ENCODE data around the gene WDR27.

Gene WDR27

DNA sequence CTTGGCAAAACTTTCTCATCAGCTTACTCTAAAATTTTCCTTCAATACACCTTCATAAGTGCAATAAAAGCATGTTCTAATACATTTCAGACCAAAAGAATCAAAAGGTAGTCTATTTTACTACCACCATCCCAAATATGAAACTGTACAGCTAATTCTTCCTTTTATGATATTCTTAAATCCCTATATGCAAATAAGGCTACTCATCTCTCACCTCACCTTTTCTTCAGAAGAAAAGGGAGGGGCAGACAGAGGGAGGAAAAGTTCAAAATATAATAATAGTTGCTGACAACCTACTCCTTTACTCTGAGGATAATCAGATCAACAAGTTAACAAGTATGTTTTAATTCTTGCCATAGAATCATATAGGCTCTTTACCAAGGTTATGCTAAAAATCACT is 7.5 kb upstream of the WDR27 start:
- no peak for DNase-seq

DNA sequence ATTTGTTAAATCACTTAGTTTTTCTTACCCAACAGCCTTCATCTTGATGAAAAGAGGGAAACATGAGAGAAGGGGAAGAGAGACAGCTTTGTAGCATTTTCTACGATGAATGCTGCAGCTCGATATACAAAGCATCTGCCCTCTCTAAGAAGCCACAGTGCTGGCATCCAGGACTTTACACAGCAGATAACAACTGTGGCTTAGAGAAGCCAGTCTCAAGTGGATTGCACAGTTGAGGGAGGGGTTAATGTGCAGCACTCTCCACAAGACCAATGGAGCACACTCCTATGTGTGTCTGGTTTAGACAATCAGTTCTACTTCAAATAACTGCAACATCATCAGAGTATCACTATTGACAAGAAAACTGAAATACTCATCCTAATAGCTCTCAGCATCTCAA is 5.9 kb upstream of the WDR27 start:
- peak; percentile 45 for DNase-seq

DNA sequence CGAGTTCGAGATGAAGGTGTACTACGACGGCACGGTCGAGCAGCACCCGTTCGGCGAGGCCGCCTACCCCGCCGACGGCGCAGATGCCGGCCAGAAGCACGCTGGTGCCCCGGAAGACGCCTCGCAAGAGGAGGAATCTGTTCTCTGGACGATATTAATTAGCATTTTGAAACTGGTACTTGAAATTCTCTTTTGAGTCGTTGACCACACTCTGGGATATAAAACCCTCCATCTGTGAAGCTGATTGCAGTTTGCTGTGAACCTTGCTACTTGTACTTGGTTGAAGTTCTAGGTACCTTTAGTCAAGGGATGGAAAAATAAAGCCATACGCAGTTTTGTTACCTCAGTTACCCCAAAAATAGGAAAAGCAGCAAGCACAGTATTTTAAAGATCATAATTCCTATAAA is 1.0 kb upstream of the WDR27 start:
- no peak for DNase-seq

DNA sequence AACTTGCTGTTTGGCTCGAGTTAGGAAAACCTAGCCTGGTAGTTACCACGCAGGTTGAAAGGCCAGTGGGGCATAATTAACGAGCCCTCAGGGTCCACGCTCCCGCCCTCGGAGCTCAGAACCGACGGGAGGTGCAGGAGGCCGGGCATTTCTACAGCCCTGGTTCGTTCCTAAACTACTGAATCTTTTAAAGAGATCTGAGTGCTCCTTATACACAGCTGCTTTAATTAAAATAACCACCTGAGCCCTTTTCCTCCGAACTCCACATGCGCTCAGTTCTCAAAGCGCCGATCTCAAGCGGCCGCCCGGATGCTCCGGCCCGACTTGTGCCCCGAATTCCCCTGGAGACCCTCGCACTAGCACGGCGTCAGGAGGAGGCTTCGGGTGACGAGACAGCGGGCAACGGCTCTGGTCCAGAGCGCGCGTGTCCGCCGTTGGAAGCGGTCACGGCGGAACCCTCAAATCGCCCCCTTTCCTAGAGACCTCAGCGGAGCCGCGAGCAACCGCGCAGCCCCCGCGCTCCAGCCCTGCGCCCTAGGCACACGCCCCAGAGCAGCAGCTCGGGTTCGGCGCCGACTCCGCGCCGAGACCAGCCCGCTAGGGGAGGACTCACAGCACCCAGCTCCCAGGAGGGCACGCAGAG is 397 bp downstream of the WDR27 start:
- peak; percentile 56 for DNase-seq

DNA sequence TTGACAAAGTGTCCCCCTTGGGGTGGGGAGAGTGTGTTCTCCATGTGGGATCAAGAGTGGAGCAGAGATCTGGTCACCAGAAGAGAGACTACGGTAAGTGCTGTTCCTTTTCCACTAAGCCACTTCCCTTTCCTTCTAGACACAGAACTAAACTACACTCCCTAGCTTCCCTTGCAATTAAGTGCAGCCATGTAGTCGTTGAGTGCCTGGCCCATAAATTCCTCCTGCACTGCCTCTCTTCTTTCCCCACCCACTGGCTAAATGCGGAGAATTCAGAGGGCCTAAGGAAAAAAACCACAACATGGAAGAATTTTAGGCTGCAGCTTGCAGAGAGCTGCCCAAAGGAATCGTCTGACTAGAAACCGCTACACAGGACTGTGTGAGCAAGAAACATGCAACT is 1.5 kb downstream of the WDR27 start:
- DNase-seq: no peak

DNA sequence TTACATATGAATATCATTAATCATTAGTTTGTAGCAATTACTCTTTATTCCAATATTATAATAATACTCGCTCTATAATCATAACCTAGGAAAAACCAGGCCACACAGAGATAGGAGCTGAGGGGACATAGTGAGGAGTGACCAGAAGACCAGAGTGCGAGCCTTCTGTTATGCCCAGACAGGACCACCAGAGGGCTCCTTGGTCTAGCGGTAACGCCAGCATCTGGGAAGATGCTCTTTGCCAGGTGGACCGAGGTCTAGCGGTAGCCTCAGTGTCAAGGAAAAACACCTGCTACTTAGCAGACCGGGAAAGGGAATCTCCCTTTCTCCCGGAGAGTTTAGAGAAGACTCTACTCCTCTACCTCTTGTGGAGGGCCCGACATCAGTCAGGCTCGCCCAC is 4.7 kb downstream of the WDR27 start:
- DNase-seq: peak; percentile 24

DNA sequence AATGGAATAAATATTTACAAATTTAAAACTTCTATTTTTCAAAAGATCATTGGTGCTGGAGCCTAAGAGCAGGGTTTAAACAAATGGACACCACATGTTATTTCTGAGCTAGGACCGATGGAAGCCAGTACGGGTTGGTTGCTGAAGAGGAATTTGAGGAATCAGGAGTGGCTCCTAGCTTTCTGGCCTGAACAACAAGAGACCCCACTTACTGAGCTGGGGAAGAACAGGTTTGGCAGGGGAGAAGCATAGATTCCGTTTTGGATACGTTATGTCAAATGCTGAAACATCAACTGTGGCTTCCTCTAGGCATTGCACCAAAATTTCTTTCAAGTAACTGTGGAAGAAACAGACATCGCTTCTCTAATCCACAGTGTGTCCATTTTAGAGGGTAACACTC is 6.7 kb downstream of the WDR27 start:
- DNase-seq: no peak

DNA sequence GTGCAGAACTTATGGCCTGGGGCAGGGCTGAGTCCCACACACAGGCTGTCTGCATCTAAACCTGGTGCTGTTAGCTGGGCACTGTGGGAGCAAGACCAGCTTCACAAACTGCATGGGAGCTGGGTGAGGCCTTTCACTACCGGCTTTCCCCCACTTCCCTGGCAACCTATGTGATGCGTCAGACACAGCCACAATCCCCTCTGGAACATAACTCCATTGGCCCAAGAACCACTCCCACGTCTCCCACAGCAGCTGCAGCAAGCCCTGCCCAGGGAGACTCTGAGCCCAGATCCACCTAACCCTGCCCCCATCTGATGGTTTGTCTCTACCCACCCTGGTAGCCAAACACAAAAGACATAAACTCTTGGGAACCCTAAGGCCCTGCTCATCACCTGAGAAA is 9.3 kb downstream of the WDR27 start:
- DNase-seq: no peak

DNA sequence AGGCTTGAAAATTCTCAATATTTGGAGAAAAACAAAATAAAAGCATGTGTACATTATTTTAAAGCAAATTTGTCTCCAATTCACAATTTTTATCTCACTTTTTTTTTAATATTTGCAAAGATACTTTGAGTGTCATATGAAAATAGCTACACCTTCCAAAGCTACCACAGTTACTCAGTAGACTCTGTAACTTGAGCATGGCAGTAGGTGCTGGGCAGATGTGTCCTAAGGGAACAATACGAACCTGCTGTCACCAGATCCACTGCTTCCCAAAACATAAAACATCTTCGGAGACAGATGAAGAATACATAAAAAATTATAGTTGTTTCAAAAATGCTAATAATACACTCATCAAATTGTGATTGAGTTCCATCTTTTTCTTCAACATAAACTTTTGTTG is 10.6 kb downstream of the WDR27 start:
- DNase-seq: no peak

DNA sequence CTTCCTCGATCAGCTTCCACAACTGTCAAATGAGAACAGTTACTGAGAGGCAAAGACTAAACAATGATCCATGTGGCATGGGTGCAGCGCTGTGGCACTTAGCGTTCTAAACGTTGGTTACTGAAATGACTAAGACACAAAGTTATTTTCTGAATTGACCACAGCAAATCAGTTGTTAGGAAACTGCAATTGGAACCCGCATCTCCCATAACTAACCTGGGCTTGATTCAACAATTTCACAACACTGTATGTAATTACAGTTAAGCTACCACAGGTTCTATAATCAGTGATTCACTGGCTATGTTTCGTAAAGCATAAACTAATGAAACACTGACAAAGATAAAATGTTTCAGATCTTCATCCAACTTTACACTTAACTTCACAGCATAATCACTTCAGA is 12.5 kb downstream of the WDR27 start:
- DNase-seq: no peak

DNA sequence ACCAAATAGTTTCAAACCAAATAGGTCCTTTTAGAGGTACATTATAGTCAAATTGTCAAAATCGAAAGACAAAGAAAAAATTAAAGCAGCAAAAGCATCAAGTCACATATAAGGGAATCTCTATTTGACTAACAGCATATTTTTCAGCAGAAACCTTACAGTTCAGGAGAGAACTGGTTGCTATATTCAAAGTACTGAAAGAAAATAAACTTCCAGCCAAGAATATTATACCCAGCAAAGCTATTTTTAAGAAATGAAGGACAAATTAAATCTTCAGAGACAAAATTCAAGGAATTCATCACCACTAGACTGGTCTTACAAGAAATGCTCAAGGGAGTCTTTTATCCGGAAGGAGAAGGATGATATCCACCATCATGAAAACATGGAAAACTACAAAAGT is 16.0 kb downstream of the WDR27 start:
- no peak for DNase-seq

DNA sequence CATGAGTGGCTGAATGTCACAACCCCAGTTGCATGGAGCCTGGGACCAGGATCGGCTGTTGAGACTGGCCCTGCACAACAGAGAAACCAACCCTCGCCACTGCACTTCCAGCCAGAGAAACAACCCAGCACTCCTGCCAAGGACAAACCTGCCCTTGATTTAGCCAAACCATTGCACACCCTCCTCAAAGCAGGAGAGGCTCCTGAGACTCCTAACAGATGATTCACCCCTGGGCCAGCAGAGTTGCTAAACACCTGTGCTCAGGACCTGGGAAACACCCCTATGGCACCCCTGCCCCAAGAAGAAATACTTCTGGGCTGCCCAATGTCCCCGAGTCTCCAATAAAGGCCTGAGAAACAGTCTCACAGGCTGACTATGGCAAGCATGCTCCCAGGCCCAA is 17.8 kb downstream of the WDR27 start:
- no peak for DNase-seq

DNA sequence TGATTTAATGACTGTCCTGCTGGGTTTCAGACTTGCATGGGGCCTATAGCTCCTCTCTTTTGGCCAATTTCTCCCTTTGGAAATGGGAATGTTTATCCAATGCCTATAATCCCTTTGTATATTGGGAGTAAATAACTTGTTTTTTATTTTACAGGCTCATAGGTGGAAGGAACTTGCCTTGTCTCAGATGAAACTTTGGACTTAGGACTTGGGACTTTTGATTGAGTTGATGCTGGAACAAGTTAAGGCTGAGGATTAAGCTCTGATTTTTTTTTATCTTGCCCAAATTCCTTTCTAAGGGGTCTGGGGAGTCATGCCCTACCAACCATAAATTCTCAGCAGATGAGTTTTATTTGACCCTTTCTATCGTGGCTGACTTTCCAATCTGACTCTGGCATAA is 23.5 kb downstream of the WDR27 start:
- DNase-seq: no peak

DNA sequence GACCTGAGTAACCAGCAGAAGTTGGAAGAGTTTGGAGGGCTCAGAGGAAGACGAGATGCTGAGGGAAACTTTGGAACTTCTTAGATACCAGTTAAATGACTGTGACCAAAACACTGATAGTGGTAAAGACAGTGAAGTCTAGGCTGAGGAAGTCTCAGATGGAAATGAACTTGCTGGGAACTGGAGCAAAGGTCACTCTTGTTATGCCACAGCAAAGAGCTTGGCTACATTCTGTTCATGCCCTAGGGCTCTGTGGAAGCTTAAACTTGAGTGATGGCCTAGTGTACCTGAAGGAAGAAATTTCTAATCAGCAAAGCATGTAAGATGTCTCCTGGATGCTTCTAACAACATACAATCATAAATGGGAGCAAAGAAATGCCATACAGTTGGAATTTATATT is 24.7 kb downstream of the WDR27 start:
- no peak for DNase-seq

DNA sequence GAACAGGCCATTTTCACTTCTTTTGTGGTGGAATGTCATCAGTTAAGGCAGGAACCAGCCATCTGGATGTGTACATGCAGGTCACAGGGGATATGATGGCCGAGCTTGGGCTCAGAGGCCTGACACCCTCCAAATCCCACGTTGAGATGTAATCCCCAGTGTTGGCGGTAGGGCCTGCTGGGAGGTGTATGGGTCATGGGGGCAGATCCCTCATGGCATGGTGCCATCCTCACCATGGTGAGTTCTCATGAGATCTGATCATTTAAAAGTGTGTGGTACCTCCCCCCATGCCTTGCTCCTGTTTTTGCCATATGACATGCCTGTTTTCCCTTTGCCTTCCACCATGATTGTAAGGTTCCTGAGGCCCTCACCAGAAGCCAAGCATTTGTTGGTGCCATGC is 26.8 kb downstream of the WDR27 start:
- DNase-seq: no peak

DNA sequence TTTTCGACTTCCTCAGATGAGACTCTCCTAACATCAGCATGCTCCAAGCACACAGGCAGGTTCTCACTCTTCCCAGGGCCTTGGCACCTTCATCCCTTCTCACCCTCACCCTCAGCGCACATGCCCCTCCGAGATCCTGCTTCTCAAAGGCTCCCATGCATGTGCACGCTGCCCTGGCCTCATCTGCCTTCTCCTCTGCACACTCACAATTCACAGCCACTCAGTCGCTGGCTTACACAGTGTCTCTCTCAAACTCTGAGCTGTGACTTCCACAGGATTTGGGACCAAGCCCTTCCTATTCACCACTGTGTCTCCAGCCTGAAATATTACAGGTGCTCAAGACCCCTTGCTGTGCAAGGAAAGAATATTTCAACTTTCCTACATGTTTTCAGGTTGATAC is 30.3 kb downstream of the WDR27 start:
- DNase-seq: no peak

DNA sequence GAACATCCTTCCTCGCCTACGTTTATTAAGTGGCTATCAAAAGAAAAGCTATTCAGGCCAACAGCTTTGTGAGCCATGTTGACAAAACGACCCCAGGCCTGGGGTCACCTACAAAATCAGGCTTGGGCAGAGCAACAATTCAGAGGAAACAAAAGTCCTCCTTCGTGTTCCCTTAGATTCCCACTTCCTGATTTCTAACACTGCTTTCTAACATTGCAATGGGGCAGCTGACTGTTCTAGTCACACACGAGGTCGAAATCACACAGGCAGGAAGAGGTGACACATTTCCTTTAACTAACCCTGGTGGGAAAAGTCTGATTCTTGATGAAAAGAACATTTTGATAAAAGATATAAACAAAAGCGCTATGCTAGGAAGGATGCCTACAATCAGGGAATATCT is 31.9 kb downstream of the WDR27 start:
- no peak for DNase-seq

DNA sequence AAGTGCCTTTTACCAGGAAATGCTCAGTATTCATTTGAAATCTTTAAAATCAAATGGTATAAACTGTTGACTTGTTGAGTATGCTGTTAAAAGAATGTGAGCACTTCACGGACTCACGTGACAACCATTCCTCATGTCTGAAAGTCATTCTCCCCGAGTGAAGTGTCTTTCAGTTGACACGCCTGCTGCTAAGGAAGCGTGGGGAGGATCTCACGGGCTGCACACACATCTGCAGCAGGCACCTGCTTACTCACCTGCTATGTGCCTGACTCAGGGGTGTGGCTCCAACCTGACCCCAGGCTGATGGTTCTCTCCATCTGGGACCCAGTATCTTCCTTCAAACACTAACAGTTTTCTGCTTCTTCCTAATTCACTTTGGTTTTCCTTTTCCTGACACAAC is 32.7 kb downstream of the WDR27 start:
- no peak for DNase-seq

DNA sequence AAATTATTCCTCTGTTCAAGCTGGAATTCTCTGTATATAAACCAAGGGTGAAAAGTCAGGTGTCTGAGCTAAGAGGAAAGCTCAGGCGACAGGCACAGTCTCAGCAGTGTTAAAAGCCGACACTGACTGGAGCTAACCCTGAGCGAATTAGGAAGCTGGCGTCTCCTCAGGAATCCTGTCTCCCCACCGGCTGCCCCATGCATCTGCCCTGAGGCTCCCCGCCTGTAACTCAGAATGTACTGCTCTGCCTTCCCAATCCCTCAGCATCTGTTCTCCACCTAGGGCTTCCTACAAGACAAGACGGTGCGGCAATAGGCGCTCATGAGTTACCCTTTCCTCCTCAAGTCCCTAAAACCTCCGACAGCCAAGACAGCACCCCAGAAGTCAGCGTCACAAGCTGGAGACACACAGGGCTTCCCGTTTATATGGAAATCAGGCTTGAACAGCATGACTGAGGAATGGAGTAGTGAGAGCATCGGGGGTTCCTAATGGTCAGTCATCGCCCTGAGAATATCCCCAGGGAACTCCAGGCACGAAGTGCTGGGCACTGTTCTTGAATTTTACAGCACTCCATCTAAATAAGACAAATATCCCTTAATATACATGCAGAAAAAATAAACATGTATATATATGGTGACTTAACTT is 33.5 kb downstream of the WDR27 start:
- DNase-seq: no peak

DNA sequence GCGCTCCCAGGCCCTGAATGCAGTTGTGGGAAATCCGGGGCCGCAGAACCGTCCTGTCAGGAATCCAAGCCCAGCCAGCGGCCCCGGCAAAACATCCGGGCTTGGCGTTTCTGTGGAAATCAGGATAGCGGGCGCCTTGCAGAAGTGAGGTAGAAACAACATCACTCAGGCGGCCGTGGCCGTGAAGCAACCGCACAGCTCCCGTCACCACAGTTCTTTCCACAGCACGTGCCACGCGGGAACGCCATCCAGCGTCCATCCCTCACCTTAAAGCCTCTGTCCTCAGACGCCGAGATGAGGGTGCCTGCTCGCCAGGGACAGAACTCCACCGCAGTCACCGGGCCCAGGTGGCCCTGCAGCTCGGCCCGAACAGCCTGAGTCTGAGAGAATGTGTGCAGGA is 34.1 kb downstream of the WDR27 start:
- DNase-seq: no peak

DNA sequence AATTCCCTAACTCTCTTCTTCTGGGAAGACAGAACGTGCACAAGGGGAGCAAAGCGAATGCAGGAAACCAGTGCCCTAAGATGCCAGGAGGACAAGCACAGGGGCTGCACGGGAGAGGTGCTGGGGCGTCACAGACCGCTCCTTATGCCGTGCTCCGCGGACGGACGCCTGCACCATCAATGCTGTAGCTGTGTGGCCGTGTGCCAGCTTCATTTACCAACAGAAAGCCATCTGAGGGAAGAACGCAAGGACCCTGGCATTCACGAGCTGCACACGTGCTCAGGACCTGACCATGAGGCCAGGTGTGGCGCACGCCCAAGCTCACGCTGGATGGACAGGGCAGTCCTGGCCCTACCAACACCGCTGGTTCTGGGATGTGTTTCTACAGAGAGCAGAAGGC is 35.4 kb downstream of the WDR27 start:
- no peak for DNase-seq

DNA sequence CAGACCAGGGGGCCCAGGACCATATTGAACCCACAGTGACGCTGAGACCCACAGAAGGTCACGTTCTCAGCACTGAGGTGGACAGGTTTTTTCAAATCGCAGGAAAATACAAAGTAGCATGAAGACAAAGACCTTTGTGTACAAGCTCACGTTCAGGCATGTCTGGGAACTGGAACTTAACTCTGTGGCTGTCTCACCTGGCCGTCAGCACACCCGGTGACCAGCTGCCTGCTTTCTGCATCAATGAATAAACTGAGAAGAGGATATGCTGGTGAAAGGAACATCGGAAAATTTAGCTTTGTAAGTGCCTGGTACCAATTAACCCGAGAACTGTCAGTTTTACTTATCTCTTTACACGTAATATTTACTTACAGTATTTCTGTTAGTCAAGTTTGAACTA is 36.5 kb downstream of the WDR27 start:
- DNase-seq: no peak

DNA sequence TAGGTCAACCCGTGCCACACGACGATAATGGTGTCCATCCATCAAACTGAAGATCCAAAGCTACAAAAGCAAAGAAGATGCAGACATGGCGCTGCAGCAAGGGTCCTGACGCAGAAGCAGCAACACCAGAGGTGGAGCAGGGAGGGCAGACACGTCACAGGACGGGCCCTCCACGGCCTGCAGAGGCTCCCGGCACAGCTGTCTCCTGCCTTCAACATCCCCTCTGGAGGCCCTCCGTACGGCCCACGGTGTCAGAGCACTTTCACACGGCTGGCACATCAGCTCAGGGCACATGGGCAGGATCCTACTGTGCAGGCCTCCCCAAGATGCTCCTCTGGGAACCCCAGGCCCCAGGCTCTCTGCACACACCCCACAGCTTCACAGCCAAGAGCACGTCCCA is 37.6 kb downstream of the WDR27 start:
- no peak for DNase-seq

DNA sequence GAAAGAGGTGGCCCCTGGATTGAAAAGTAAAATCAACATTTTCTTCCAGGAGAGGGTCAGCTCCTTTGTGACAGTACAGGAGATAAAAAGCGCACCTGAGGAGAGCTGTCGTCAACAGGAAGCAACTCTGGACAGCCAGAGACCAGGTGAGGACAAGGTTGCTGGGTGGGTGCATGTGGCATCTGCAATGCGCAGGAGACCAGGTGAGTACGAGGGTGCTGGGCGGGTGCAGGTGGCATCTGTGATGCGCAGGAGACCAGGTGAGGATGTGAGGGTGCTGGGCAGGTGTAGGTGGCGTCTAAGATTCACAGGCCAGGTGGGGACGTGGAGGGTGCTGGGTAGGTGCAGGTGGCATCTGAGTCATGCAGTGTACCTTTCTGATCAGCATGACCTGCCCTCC is 38.4 kb downstream of the WDR27 start:
- no peak for DNase-seq

DNA sequence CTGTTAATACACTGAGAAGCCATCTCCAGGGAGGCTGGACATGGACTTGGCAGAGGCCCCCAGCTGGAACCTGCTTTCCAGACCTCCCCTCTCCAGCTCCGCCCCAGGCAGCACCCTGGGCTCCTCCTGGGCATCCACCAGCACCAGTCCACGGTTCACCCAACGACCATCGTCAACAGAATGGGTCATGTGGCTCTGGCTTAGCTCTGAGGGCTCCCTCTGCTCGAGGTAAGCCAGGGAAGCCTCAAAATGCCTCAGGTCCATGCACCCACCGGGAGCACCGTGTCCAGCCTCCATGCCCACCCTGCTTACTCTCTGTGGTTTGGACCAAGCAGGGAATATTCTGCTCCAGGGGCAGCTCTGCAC is 40.5 kb downstream of the WDR27 start:
- no peak for DNase-seq
